ENCODE data around the gene SH3RF1.

Gene SH3RF1

GRCh38 chr4:169274033-169274432, 3.3 kb upstream of the SH3RF1 start:
- no peak for DNase-seq

GRCh38 chr4:169272265-169272886, 1.6 kb upstream of the SH3RF1 start:
- no peak for DNase-seq

GRCh38 chr4:169271692-169272007, 894 bp upstream of the SH3RF1 start:
- no peak for DNase-seq

- DNase-seq = peak; percentile 58
These were observed 593 bp downstream of the SH3RF1 start for GRCh38 chr4:169269916-169270809.

- DNase-seq = no peak
These were observed 1.6 kb downstream of the SH3RF1 start for GRCh38 chr4:169268951-169269760.

GRCh38 chr4:169267070-169267469, 3.7 kb downstream of the SH3RF1 start:
- no peak for DNase-seq

- no peak for DNase-seq
These were observed 4.1 kb downstream of the SH3RF1 start for GRCh38 chr4:169266661-169267060.

GRCh38 chr4:169266081-169266480, 4.7 kb downstream of the SH3RF1 start:
- no peak for DNase-seq

- DNase-seq = no peak
These were observed 6.9 kb downstream of the SH3RF1 start for GRCh38 chr4:169263791-169264392.

GRCh38 chr4:169260217-169260866, 10.4 kb downstream of the SH3RF1 start:
- DNase-seq = no peak

- no peak for DNase-seq
These were observed 11.5 kb downstream of the SH3RF1 start for GRCh38 chr4:169259271-169259670.

- no peak for DNase-seq
These were observed 12.6 kb downstream of the SH3RF1 start for GRCh38 chr4:169258141-169258540.

- DNase-seq = no peak
These were observed 13.6 kb downstream of the SH3RF1 start for GRCh38 chr4:169256856-169257761.

GRCh38 chr4:169256101-169256612, 14.6 kb downstream of the SH3RF1 start:
- DNase-seq = no peak

GRCh38 chr4:169254546-169254983, 16.2 kb downstream of the SH3RF1 start:
- no peak for DNase-seq

GRCh38 chr4:169253904-169254303, 16.9 kb downstream of the SH3RF1 start:
- no peak for DNase-seq

- DNase-seq = no peak
These were observed 17.6 kb downstream of the SH3RF1 start for GRCh38 chr4:169253113-169253671.

- no peak for DNase-seq
These were observed 18.2 kb downstream of the SH3RF1 start for GRCh38 chr4:169252339-169253112.

GRCh38 chr4:169251291-169252235, 19.2 kb downstream of the SH3RF1 start:
- DNase-seq = no peak

Measured in DMS153 (cell line).